Kidney (tissue), 14 donors: Measurements from ENCODE around the gene PGBD5. TPM values are rescaled to one million over a fixed set of nuclear protein-coding genes. Genes with fewer than 3 reads are reported as not detected.

ENCODE experiments used
- DNase-seq, 5 donors: peaks; one replicate each; pipeline ENCODE4 v3.0.0-alpha.2; 2013 to 2020
- FAIRE-seq: peaks from 2 replicates; lab custom pipeline; 2012; peaks lifted over from hg19 to GRCh38; lab: Jason Lieb, UNC
- H3K27ac ChIP-seq, 2 donors: one replicate each; pipeline ENCODE4 v1.7.0; 2013; ENCODE audit warnings: low read depth in 2 of 2, low read length in 2 of 2, inconsistent platforms in 1 of 2
- H3K27me3 ChIP-seq: one replicate; pipeline ENCODE4 v1.7.1; 2013; ENCODE audit warnings: low read length, inconsistent platforms; ENCODE audit not compliant: control insufficient read depth, insufficient read depth
- H3K36me3 ChIP-seq, 3 donors: one replicate each; pipeline versions ENCODE4 v1.7.0 to v1.7.1; 2013; ENCODE audit warnings: low read length in 3 of 3, control low read depth in 1 of 3, inconsistent platforms in 1 of 3; ENCODE audit not compliant: insufficient read depth in 3 of 3, control insufficient read depth in 2 of 3
- H3K4me1 ChIP-seq, 3 donors: one replicate each; pipeline versions ENCODE4 v1.7.0 to v1.7.1; 2013; ENCODE audit warnings: low read length in 3 of 3, inconsistent platforms in 1 of 3, low read depth in 1 of 3; ENCODE audit not compliant: control insufficient read depth in 2 of 3, insufficient read depth in 2 of 3
- H3K4me3 ChIP-seq, 3 donors: one replicate each; pipeline versions ENCODE4 v1.7.0 to v1.8.1; 2013; ENCODE audit warnings: low read length in 3 of 3, control low read depth in 1 of 3, inconsistent platforms in 1 of 3
- H3K9ac ChIP-seq, 3 donors: one replicate each; pipeline versions ENCODE4 v1.7.0 to v1.7.1; 2013; ENCODE audit warnings: low read length in 3 of 3, control low read depth in 1 of 3, inconsistent platforms in 1 of 3
- H3K9me3 ChIP-seq, 3 donors: one replicate each; pipeline versions ENCODE4 v1.7.0 to v1.7.1; 2013; ENCODE audit warnings: low read length in 3 of 3, control low read depth in 1 of 3, inconsistent platforms in 1 of 3; ENCODE audit not compliant: control insufficient read depth in 2 of 3, insufficient read depth in 1 of 3
- CTCF ChIP-seq: IDR thresholded peaks from 3 replicates; pipeline ENCODE4 v1.5.1; 2012; ENCODE audit warnings: mild to moderate bottlenecking, moderate library complexity, borderline replicate concordance; ENCODE audit not compliant: insufficient read depth; ENCODE audit errors: extremely low read depth
- intact Hi-C: fragments of 100-400 bp; cut with DNase I; formaldehyde crosslinking; loops from one replicate; pipeline ENCODE4 v1.11.1; 2022
- polyA plus RNA-seq: library from polyadenylated mRNA; stranded (reverse); fragments of 350-450 nt; fragmentation: Illumina TruSeq; extraction: RNeasy Lipid Tissue Mini Kit (QIAGEN cat#74804); gene quantifications from one replicate; pipeline ENCODE4 v1.2.3, GENCODE V29; 2014; ENCODE audit warnings: low read depth, low replicate concordance; ENCODE audit not compliant: insufficient read depth
- total RNA-seq: library from RNA; stranded (reverse); fragmentation: NEBNext Ultra II Directional; extraction: Animal tissue kit (Norgen Biotek cat#: 25700); gene quantifications from one replicate; pipeline ENCODE4 v1.2.1, GENCODE V29; 2021
- donor health status: control.
- donor health status: control.
- donor health status: control.
- donor health status: control.
- donor health status: control.
- donor health status: DM: yes; HTN: yes; CAD: no.
- donor health status: Normal renal cell carcinoma (clear cell type).

PGBD5 gene
- total and polyA plus RNA-seq, 2 donors from 2014 or later, result 2.0 to 3.7 TPM

DNA sequence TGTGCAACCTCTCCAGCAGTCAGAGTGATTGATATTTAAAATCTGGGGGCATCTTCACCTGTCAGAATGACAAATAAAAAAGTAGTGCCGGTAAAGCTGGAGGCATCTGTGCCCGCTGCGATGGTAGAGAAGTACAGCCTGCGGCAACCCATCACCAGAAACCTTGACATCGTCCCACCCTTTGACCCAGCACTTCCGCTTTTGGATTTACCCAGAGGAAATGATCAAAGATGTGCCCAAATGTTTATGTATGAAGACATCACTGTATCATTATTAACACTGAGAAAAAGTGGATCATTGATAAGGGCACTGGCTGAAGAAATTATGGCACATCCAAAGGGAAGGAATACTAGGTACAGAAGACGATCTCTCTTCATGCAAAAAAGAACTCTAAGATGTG lies 96.0 kb downstream of the PGBD5 start:
- no peaks in the 10 kb centered on the region for H3K36me3 ChIP-seq
- H3K4me3 ChIP-seq, result no peak overlapping the region
- FAIRE-seq (no peak), DNase-seq (no peak)
- H3K27ac ChIP-seq, result no peak overlapping the region
- H3K9ac ChIP-seq, result no peak overlapping the region
- intact Hi-C loops, result no loop called here
- peaks cover 0 to 2% (median 0%) of the 10 kb centered on the region in 3 donors for H3K4me1 ChIP-seq
- no peak for TF ChIP-seq CTCF
- no peaks in the 10 kb centered on the region for H3K27me3 ChIP-seq
- H3K9me3 ChIP-seq, result no peaks in the 10 kb centered on the region

DNA sequence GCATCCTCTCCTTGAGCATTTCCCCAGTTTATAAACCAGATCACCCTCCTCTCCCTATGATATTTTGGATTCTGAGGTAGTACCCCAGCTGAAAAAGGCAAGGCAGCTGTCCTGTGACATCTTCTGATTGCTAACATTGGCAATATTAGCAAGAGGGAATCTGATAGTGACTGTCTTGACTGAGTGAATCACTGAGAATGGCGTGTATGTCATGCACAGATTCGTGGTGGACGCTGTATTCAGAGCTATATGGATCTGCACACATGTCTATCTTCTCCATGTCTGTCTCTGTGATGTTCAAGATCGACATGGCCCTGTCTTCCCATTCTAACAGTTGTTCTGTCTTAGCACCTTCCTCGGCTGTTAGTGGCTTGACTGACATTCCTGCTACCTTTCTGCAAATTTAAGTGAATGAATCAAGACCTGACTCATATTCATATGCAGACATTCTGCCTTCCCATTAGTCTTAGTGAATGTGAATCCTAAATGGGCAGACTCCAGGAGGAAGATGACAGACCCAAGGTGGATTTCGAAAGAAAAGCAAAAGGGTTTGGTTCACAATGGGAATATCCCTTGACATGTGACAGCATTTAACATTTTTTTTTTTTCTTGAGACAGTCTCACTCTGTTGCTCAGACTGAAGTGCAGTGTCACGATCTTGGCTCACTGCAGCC lies 97.7 kb downstream of the PGBD5 start:
- FAIRE-seq (no peak), DNase-seq (no peak)
- Histone ChIP-seq H3K27ac (no peak overlapping the region), H3K9me3 (no peaks in the 10 kb centered on the region), H3K9ac (no peak overlapping the region), H3K36me3 (no peaks in the 10 kb centered on the region), H3K4me3 (no peak overlapping the region), H3K27me3 (no peaks in the 10 kb centered on the region), H3K4me1 (peaks cover 0 to 2% (median 0%) of the 10 kb centered on the region in 3 donors)
- intact Hi-C loops, result no loop called here
- TF ChIP-seq CTCF, result no peak

GRCh38 chr1:230327892-230328284 lies 98.2 kb downstream of the PGBD5 start:
- no peaks in the 10 kb centered on the region for H3K36me3 ChIP-seq
- H3K27ac ChIP-seq, result no peak overlapping the region
- no peak overlapping the region for H3K4me3 ChIP-seq
- H3K27me3 ChIP-seq, result no peaks in the 10 kb centered on the region
- no peaks in the 10 kb centered on the region for H3K9me3 ChIP-seq
- no peak for TF ChIP-seq CTCF
- no peak for FAIRE-seq
- DNase-seq, result no peak
- H3K9ac ChIP-seq, result no peak overlapping the region
- intact Hi-C loops, result no loop called here
- peaks cover 0 to 2% (median 0%) of the 10 kb centered on the region in 3 donors for H3K4me1 ChIP-seq
